GM18907 (cell line): ENCODE measurements around the gene PTPRD.

Source experiments
- ATAC-seq: cut with Tn5 transposase; IDR thresholded peaks from one replicate; pipeline ENCODE4 v1.9.1; 2021; ENCODE audit warnings: mild to moderate bottlenecking, moderate library complexity; ENCODE audit not compliant: unreplicated experiment

The PTPRD gene

GRCh38 chr9:8760000-8760767, 1852.6 kb downstream of the PTPRD start:
- ATAC-seq: no peak

GRCh38 chr9:8757881-8758280, 1854.9 kb downstream of the PTPRD start:
- no peak for ATAC-seq

GRCh38 chr9:8754751-8755150, 1858.1 kb downstream of the PTPRD start:
- ATAC-seq: no peak

- ATAC-seq: no peak
Measured at GRCh38 chr9:8751406-8751930, 1861.3 kb downstream of the PTPRD start.

- no peak for ATAC-seq
Measured at GRCh38 chr9:8750639-8751051, 1862.2 kb downstream of the PTPRD start.

- ATAC-seq: no peak
Measured at GRCh38 chr9:8745347-8745746, 1867.5 kb downstream of the PTPRD start.

- ATAC-seq: no peak
Measured at GRCh38 chr9:8738945-8739344, 1873.9 kb downstream of the PTPRD start.

- ATAC-seq: no peak
Measured at GRCh38 chr9:8736805-8737204, 1876.0 kb downstream of the PTPRD start.

GRCh38 chr9:8734760-8735159, 1878.0 kb downstream of the PTPRD start:
- no peak for ATAC-seq

GRCh38 chr9:8733131-8733954, 1879.5 kb downstream of the PTPRD start:
- no peak for ATAC-seq

- no peak for ATAC-seq
Measured at GRCh38 chr9:8732367-8733075, 1880.3 kb downstream of the PTPRD start.

GRCh38 chr9:8730618-8731017, 1882.2 kb downstream of the PTPRD start:
- ATAC-seq: no peak

- no peak for ATAC-seq
Measured at GRCh38 chr9:8728910-8729309, 1883.9 kb downstream of the PTPRD start.

GRCh38 chr9:8727191-8727590, 1885.6 kb downstream of the PTPRD start:
- ATAC-seq: no peak

- ATAC-seq: no peak
Measured at GRCh38 chr9:8726692-8727091, 1886.1 kb downstream of the PTPRD start.

GRCh38 chr9:8725635-8726034, 1887.2 kb downstream of the PTPRD start:
- ATAC-seq: no peak

- ATAC-seq: no peak
Measured at GRCh38 chr9:8724284-8725018, 1888.4 kb downstream of the PTPRD start.

- ATAC-seq: no peak
Measured at GRCh38 chr9:8723195-8723594, 1889.6 kb downstream of the PTPRD start.

- ATAC-seq: no peak
Measured at GRCh38 chr9:8719833-8720486, 1892.8 kb downstream of the PTPRD start.

GRCh38 chr9:8718121-8718725, 1894.6 kb downstream of the PTPRD start:
- no peak for ATAC-seq
